Smooth muscle cell (in vitro differentiated cells): ENCODE measurements around the gene TMEM185B. TPM values are rescaled to one million over a fixed set of nuclear protein-coding genes. Genes with fewer than 3 reads are reported as not detected.

Experiments used
- DNase-seq: peaks from one replicate; lab custom pipeline; 2025; ENCODE audit not compliant: unreplicated experiment; lab: John Stamatoyannopoulos, UW
- H2AFZ ChIP-seq: fragments of 200-600 bp; sonication (generic); 2 replicates; pipeline ENCODE4 v1.6.0; 2016; ENCODE audit warnings: antibody characterized with exemption, low read depth, mild to moderate bottlenecking
- H3F3A ChIP-seq: fragments of 200-600 bp; sonication (generic); 2 replicates; pipeline ENCODE4 v1.6.0; 2017; ENCODE audit warnings: antibody characterized with exemption, low read depth
- H3K27ac ChIP-seq: fragments of 200-600 bp; sonication (generic); 2 replicates; pipeline ENCODE4 v1.5.1; 2016; ENCODE audit warnings: low read depth, mild to moderate bottlenecking
- H3K27me3 ChIP-seq: fragments of 200-600 bp; sonication (generic); 2 replicates; pipeline ENCODE4 v1.6.1; 2016; ENCODE audit warnings: low read depth, mild to moderate bottlenecking
- H3K36me3 ChIP-seq: fragments of 200-600 bp; sonication (generic); 2 replicates; pipeline ENCODE4 v1.5.1; 2016; ENCODE audit warnings: low read depth
- H3K4me1 ChIP-seq: fragments of 200-600 bp; sonication (generic); 2 replicates; pipeline ENCODE4 v1.5.1; 2016; ENCODE audit warnings: low read depth
- H3K4me2 ChIP-seq: fragments of 200-600 bp; sonication (generic); 2 replicates; pipeline ENCODE4 v1.6.0; 2016; ENCODE audit warnings: mild to moderate bottlenecking
- H3K4me3 ChIP-seq: fragments of 200-600 bp; sonication (generic); 2 replicates; pipeline ENCODE4 v1.5.1; 2016; ENCODE audit warnings: mild to moderate bottlenecking
- H3K79me2 ChIP-seq: fragments of 200-600 bp; sonication (generic); 2 replicates; pipeline ENCODE4 v1.6.0; 2016; ENCODE audit warnings: low read depth, mild to moderate bottlenecking
- H3K9ac ChIP-seq: fragments of 200-600 bp; sonication (generic); 2 replicates; pipeline ENCODE4 v1.6.0; 2016; ENCODE audit warnings: low read depth
- H3K9me3 ChIP-seq: fragments of 200-600 bp; sonication (generic); replicated peaks from 2 replicates; pipeline ENCODE4 v1.5.1; 2016; ENCODE audit warnings: low read depth
- H4K20me1 ChIP-seq: fragments of 200-600 bp; sonication (generic); 2 replicates; pipeline ENCODE4 v1.6.0; 2016; ENCODE audit warnings: low read depth
- CTCF ChIP-seq: fragments of 200-600 bp; sonication (generic); IDR thresholded peaks from 2 replicates; pipeline ENCODE4 v1.5.1; 2017; ENCODE audit warnings: borderline replicate concordance, mild to moderate bottlenecking, antibody characterized with exemption; ENCODE audit not compliant: insufficient read depth, poor library complexity, severe bottlenecking
- WGBS: methylation state at CpG from one replicate; pipeline ENCODE4 v1.1.7; 2016; ENCODE audit warnings: low lambda C conversion rate; 5-methylcytosine and 5-hydroxymethylcytosine counted together
- polyA plus RNA-seq: library from polyadenylated mRNA; unstranded; fragments of >200 nt; fragmentation: Nextera tagmentation; extraction: Ambion mirVana; gene quantifications from 2 replicates; pipeline ENCODE4 v1.2.1, GENCODE V29; 2016
- total RNA-seq: library from RNA; depleted of rRNA; stranded (reverse); fragments of >200 nt; gene quantifications from 2 replicates; pipeline ENCODE4 v1.2.3, GENCODE V29; 2014

TMEM185B gene
- total RNA-seq = 18.7 and 27.8 TPM in 2 replicates
- 18.2 and 18.7 TPM in 2 replicates for polyA plus RNA-seq

GRCh38 chr2:120223034-120223912 is at the start of gene TMEM185B:
Gene TMEM185B (minus strand): TSS chr2:120223400. CDS start chr2:120222976, 424 bp downstream.
- peak within 1 kb of the TSS; percentile 83 for H3K9ac ChIP-seq

GRCh38 chr2:120271711-120272379 is 48.6 kb upstream of the TMEM185B start:
- no peak overlapping the region for H2AFZ ChIP-seq
- H4K20me1 ChIP-seq = peaks cover 94% of the 10 kb centered on the region
- H3K36me3 ChIP-seq = no peaks in the 10 kb centered on the region
- H3K9me3 ChIP-seq = no peaks in the 10 kb centered on the region
- no peak overlapping the region for H3K9ac ChIP-seq
- no peak overlapping the region for H3K27ac ChIP-seq
- H3K4me3 ChIP-seq = no peak overlapping the region
- peaks cover 7% of the 10 kb centered on the region for H3F3A ChIP-seq
- peaks cover 6% of the 10 kb centered on the region for H3K4me1 ChIP-seq
- 100% methylated on average over 1 of the region's 1 CpG for WGBS
- TF ChIP-seq CTCF = no peak
- H3K79me2 ChIP-seq = peaks cover 97% of the 10 kb centered on the region
- H3K4me2 ChIP-seq = no peak overlapping the region
- H3K27me3 ChIP-seq = no peaks in the 10 kb centered on the region
- no peak for DNase-seq

More at GRCh38 chr2:120223034-120223912, at the start of gene TMEM185B:
- peak; percentile 73 for DNase-seq
- Histone ChIP-seq H3F3A (no peaks in the 10 kb centered on the region), H3K27me3 (no peaks in the 10 kb centered on the region), H3K4me2 (peak within 1 kb of the TSS; percentile 91), H2AFZ (peak within 1 kb of the TSS; percentile 71), H3K27ac (peak within 1 kb of the TSS; percentile 65), H4K20me1 (peaks cover 3% of the 10 kb centered on the region), H3K79me2 (peaks cover 6% of the 10 kb centered on the region), H3K36me3 (no peaks in the 10 kb centered on the region), H3K4me3 (peak within 1 kb of the TSS; percentile 87), H3K9me3 (no peaks in the 10 kb centered on the region), H3K4me1 (peaks cover 4% of the 10 kb centered on the region)
- TF ChIP-seq CTCF = peak; percentile 9
- WGBS = 4% methylated on average over 92 of the region's 108 CpGs

- Histone ChIP-seq H3K4me2 (no peak overlapping the region), H3K27ac (no peak overlapping the region), H4K20me1 (peaks cover 94% of the 10 kb centered on the region), H3K79me2 (peaks cover 97% of the 10 kb centered on the region), H3K4me1 (peaks cover 6% of the 10 kb centered on the region), H3F3A (peaks cover 7% of the 10 kb centered on the region), H3K9ac (no peak overlapping the region), H3K9me3 (no peaks in the 10 kb centered on the region), H3K27me3 (no peaks in the 10 kb centered on the region), H3K36me3 (no peaks in the 10 kb centered on the region), H2AFZ (no peak overlapping the region), H3K4me3 (no peak overlapping the region)
- no peak for DNase-seq
- no peak for TF ChIP-seq CTCF
- WGBS = 97% methylated on average over 1 of the region's 1 CpG
Measured at GRCh38 chr2:120269816-120270215, 46.6 kb upstream of the TMEM185B start.
